Duodenal mucosa (tissue), 2 donors: Measurements from ENCODE around the gene NKAPD1.
A peak's percentile ranks its signal among the peaks of the same experiment; 100 is the strongest.
"Not testable (repeated sequence)": the region's sequence is repeated elsewhere in the genome, so short reads cannot be mapped to it uniquely, and the experiment has no call there.

Experiments used
- H3K27ac ChIP-seq: one replicate; pipeline ENCODE4 v1.7.0; 2013; ENCODE audit warnings: low read depth, low read length
- H3K27me3 ChIP-seq, 2 donors: one replicate each; pipeline ENCODE4 v1.7.0; 2013; ENCODE audit warnings: low read length in 2 of 2, control low read depth in 1 of 2; ENCODE audit not compliant: insufficient read depth in 2 of 2, control insufficient read depth in 1 of 2
- H3K36me3 ChIP-seq, 2 donors: one replicate each; pipeline ENCODE4 v1.7.0; 2013; ENCODE audit warnings: low read length in 2 of 2, control low read depth in 1 of 2; ENCODE audit not compliant: insufficient read depth in 2 of 2, control insufficient read depth in 1 of 2
- H3K4me1 ChIP-seq, 2 donors: one replicate each; pipeline ENCODE4 v1.7.0; 2013; ENCODE audit warnings: low read length in 2 of 2, control low read depth in 1 of 2; ENCODE audit not compliant: insufficient read depth in 2 of 2, control insufficient read depth in 1 of 2
- H3K4me3 ChIP-seq, 2 donors: one replicate each; pipeline ENCODE4 v1.7.0; 2013; ENCODE audit warnings: low read length in 2 of 2, low read depth in 1 of 2
- H3K9ac ChIP-seq, 2 donors: one replicate each; pipeline ENCODE4 v1.7.0; 2013; ENCODE audit warnings: low read length in 2 of 2, low read depth in 1 of 2
- H3K9me3 ChIP-seq, 2 donors: one replicate each; pipeline ENCODE4 v1.7.0; 2013; ENCODE audit warnings: low read length in 2 of 2, control low read depth in 1 of 2; ENCODE audit not compliant: control insufficient read depth in 1 of 2

NKAPD1 gene, protein sequence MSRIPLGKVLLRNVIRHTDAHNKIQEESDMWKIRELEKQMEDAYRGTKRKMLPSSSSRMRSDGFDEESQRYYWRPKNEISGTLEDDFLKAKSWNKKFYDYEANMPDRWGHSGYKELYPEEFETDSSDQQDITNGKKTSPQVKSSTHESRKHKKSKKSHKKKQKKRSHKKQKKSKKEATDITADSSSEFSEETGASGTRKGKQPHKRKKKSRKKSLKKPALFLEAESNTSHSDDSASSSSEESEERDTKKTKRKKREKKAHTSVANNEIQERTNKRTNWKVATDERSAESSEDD

DNA sequence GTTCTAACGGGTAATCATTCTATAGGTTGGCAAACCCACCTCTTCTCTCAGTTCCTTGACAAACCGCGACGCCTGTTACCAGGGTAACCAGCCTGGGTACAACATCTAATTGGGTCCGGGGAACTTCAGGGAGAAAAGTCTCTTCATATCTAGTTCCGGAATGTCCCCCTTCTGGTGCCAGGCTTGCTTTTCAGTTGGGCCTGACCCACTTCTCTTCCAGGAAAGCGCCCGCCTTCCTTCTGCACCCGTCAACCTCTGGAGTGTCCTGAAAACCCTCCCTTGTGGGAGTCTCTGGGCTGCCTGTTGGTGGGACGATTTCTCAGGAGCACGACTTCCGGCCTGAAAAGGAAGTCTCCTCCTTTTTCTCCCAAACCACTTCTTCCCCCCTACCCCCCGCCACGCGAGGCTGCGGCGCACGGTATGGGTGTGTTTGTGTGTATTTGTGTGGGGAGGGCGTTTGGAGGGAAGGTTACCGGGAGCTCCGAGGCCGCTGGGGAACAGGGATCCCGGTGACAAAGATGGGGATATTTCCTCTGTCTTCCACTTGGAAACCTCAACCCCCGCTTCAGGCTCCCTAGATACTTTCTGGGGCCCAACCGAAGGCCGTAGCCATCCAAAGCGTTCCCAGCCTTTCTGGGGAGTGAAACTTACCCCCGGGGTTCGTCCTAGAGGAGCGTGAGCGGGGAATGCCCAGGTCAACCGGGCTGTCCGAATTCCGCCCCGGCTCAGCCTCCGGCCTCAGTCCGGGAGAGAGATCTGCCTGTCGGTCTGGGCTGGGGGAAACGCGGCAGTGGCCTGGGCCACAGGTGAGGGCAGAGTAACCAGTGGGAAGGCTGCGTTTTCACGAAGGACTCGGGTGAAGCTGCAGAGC is at the start of gene NKAPD1, which contains the start of gene PIH1D2:
TSS of gene NKAPD1 (plus strand) at position 359 of the 871 bp plus-strand sequence. CDS start 1,276 bp downstream, outside the sequence.
TSS of gene PIH1D2 (minus strand) at position 77 of the 871 bp plus-strand sequence. CDS start 843 bp downstream, outside the sequence.
- H3K9me3 ChIP-seq, result no peaks in the 10 kb centered on the region
- peak within 1 kb of the TSS; percentile 87 to 94 for H3K4me3 ChIP-seq
- H3K27ac ChIP-seq, result peak within 1 kb of the TSS; percentile 82
- H3K27me3 ChIP-seq, result no peaks in the 10 kb centered on the region
- peaks cover 13 to 16% of the 10 kb centered on the region in 2 donors for H3K4me1 ChIP-seq
- peak within 1 kb of the TSS; percentile 89 to 97 for H3K9ac ChIP-seq
- H3K36me3 ChIP-seq, result peaks cover 3 to 22% of the 10 kb centered on the region in 2 donors

DNA sequence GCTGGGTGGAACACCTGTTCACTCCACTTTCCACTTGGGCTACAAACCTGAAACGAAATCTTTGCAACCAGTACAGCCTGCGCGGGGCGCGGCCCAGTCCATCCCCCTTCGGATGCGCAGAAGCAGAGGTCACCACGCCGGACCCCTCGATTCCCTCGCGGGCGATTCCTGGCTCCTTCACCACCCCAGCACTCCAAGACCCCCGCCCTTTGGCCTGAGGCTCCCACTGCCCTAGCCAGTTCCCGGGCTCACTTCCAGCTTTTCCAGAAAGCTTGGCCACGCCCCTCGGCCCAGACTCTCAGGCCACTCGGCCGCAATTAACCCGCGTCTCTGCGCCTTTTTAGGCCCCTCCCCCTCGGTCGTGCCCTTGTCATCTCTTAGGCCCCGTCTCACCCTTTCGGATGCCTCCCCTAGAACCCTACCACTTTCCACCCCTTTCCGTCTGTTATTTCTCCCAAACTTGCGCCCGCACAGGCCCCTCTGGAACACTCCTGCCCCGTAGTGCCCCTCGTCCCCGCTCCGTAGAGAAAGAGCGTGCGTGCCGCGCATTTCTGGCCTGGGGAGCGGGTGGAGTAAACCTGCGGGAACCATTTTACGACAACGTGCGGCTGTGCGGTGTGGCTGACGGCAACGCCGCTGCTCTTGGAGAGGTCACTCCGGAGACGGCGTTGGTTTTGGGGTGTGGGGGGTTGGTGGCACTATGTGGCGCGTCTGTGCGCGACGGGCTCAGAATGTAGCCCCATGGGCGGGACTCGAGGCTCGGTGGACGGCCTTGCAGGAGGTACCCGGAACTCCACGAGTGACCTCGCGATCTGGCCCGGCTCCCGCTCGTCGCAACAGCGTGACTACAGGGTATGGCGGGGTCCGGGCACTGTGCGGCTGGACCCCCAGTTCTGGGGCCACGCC is 49.1 kb upstream of the NKAPD1 start, which contains the start of gene DLAT:
TSS of gene DLAT (plus strand) at position 636 of the 906 bp plus-strand sequence. CDS start at position 701, 65 bp downstream.
- Histone ChIP-seq H3K36me3 (peaks cover 13 to 17% of the 10 kb centered on the region in 2 donors), H3K9ac (peak within 1 kb of the TSS; percentile 87 to 88), H3K4me3 (peak within 1 kb of the TSS; percentile 87 to 99), H3K27me3 (no peaks in the 10 kb centered on the region), H3K27ac (peak within 1 kb of the TSS; percentile 90), H3K9me3 (no peaks in the 10 kb centered on the region), H3K4me1 (peaks cover 4 to 15% of the 10 kb centered on the region in 2 donors)

DNA sequence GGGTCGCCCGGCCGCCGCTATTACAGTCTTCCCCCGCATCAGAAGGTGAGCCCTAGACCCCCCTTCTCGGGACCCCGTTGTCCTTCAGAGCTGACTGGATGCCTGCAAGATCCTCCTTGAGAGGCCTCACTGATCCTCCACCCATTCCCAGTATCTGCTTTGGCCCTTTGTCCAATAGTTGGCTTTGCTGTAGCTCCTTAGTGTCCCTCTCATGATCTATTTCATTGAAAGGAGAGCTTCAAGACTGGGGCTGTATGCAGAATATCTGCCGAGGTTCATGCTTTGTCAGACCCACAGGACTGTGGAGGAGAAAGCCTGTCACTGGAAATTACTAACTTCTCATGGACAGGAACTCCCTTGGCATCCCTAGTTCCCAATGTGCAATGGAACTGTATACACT is 48.4 kb upstream of the NKAPD1 start:
- Histone ChIP-seq H3K4me3 (peak overlapping the region; percentile 87 to 99), H3K9ac (peak overlapping the region; percentile 87 to 88), H3K27ac (peak overlapping the region; percentile 90), H3K9me3 (no peaks in the 10 kb centered on the region), H3K4me1 (peaks cover 4 to 15% of the 10 kb centered on the region in 2 donors), H3K36me3 (peaks cover 20 to 24% of the 10 kb centered on the region in 2 donors), H3K27me3 (no peaks in the 10 kb centered on the region)

DNA sequence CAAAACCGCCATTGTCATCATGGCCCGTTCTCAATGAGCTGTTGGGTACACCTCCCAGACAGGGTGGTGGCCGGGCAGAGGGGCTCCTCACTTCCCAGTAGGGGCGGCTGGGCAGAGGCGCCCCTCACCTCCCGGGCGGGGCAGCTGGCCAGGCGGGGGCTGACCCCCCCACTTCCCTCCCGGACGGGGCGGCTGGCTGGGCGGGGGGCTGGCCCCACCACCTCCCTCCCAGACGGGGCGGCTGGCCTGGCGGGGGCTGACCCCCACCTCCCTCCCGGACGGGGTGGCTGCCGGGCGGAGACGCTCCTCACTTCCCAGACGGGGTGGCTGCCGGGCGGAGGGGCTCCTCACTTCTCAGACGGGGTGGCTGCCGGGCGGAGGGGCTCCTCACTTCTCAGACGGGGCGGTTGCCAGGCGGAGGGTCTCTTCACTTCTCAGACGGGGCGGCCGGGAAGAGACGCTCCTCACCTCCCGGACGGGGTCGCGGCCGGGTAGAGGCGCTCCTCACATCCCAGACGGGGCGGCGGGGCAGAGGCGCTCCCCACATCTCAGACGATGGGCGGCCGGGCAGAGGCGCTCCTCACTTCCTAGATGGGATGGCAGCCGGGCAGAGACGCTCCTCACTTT is 47.2 kb upstream of the NKAPD1 start:
- not testable (repeated sequence) for H3K9ac ChIP-seq, H3K27me3 ChIP-seq, H3K9me3 ChIP-seq, H3K27ac ChIP-seq, H3K4me3 ChIP-seq
- Histone ChIP-seq H3K36me3 (peaks cover 21 to 29% of the 10 kb centered on the region in 2 donors), H3K4me1 (peaks cover 4 to 15% of the 10 kb centered on the region in 2 donors)

DNA sequence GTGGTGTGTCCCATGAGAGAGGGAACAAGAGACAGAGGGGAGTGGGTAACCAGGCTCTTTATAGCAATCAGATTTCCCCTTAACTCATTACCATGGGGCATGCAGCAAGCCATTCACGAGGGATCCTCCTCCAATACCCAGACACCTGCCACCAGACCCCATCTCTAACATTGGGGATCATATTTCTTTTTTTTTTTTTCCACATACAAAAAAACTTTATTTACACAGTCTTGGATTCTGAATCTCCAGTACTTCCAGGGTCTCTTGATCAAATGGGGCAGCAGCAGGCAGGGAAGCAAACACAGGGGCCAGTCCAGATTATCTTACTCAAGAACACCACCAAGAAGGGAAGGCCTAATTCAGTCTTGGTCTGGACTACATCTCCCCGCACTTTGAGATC is 44.6 kb upstream of the NKAPD1 start:
- H3K4me3 ChIP-seq, result no peak overlapping the region
- H3K27ac ChIP-seq, result no peak overlapping the region
- no peak overlapping the region for H3K9ac ChIP-seq
- no peaks in the 10 kb centered on the region for H3K27me3 ChIP-seq
- peaks cover 3 to 4% of the 10 kb centered on the region in 2 donors for H3K4me1 ChIP-seq
- H3K9me3 ChIP-seq, result no peaks in the 10 kb centered on the region
- H3K36me3 ChIP-seq, result peaks cover 26 to 43% of the 10 kb centered on the region in 2 donors

DNA sequence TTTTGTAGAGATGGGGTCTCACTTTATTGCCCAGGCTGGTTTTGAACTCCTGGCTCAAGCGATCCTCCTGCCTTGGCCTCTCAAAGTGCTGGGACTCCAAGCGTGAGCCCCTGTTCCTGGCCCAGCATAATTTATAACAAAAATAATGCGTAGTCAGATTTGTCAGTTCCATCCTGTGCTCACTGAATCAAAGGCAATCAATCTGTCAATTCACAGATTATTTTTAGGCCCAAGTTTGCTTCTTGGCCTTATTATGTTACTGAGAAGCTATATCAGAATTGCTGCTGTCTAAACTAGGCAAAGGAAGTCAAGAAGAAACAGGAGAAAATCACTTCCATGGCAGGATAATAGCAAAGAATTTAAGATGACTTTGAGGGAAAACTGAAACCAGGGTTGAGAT is 40.2 kb upstream of the NKAPD1 start:
- Histone ChIP-seq H3K9me3 (no peaks in the 10 kb centered on the region), H3K4me3 (no peak overlapping the region), H3K27me3 (no peaks in the 10 kb centered on the region), H3K36me3 (peaks cover 33 to 62% of the 10 kb centered on the region in 2 donors), H3K27ac (no peak overlapping the region), H3K9ac (no peak overlapping the region), H3K4me1 (no peaks in the 10 kb centered on the region)

DNA sequence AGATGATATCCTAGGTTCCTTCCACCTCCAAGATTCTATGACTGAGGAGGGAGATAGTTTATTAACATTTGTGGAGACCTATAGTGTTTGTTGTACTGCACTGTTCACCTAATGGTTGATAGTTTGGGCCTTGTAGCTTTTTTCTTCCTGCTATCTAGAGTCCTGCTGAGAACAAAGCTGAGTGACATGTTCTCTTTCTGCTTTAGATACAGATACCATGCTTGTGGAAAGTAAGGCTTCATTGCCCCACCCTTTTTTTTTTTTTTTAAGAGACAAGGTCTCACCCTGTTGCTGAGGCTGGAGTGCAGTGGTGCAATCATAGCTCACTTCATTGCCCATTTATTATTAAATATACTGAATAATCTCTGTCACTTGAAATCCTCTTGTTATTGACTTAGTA is 36.6 kb upstream of the NKAPD1 start:
- H3K4me1 ChIP-seq, result no peaks in the 10 kb centered on the region
- H3K9me3 ChIP-seq, result no peaks in the 10 kb centered on the region
- H3K4me3 ChIP-seq, result no peak overlapping the region
- no peaks in the 10 kb centered on the region for H3K27me3 ChIP-seq
- no peak overlapping the region for H3K9ac ChIP-seq
- no peak overlapping the region for H3K27ac ChIP-seq
- H3K36me3 ChIP-seq, result peaks cover 28 to 67% of the 10 kb centered on the region in 2 donors

DNA sequence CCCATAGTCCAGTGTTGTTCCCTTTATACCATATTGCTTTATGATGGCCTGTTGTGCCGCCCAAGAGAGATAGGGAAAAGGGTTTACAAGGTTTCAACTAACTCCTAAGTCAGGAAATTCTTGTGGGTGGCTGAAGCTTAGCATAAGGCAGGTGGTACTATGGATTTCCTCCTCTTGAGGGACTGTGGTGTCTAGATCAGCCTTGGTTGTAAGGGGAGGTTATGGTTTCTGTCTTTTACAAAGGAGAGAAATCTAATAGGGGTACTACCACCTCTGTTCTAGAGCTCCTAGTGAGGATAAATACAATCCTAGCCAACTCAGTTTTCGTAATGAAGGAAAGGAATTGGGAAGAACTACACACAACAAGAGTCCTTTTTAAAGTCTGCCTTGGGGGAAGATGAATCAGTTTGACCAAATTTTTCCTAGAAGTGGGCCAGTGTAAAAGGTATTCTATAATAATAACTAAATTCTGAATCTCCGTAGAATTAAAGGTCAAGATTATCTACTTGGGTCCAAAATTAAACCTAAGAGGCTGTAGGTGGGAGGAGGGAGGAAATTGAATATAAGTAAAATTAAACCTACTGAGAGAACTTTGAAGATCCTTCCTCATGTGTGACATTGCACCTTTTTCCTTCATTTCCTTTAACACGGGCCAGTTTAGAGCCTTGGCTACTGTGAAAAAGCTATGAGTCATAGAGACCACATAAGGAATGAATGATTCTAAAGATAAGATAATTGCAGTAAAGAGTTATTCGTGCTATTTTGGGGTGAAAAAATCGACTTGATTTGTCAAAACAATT is 31.7 kb upstream of the NKAPD1 start:
- H3K4me1 ChIP-seq, result no peaks in the 10 kb centered on the region
- no peaks in the 10 kb centered on the region for H3K9me3 ChIP-seq
- no peak overlapping the region for H3K4me3 ChIP-seq
- no peaks in the 10 kb centered on the region for H3K27me3 ChIP-seq
- H3K36me3 ChIP-seq, result peaks cover 22 to 68% of the 10 kb centered on the region in 2 donors
- H3K27ac ChIP-seq, result no peak overlapping the region
- no peak overlapping the region for H3K9ac ChIP-seq

DNA sequence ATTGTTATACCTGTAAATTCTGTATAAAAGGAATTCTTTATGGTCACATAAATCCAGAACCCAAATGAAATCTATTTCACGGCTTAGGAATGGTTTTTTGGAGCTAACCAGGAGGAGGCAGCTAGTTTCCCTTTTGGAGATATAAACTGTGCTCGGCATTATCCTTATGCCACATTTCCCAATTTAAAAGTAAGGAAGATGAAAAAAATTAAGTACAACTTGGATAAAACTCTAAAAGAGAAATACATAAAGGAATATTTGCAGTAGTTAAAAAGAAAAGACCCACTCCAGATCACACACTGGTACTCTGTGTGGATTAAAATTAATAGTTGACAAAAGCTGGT is 31.2 kb upstream of the NKAPD1 start:
- Histone ChIP-seq H3K36me3 (peaks cover 20 to 63% of the 10 kb centered on the region in 2 donors), H3K4me1 (no peaks in the 10 kb centered on the region)

More for the DNA sequence above, 31.2 kb upstream of the NKAPD1 start:
- H3K9ac ChIP-seq, result no peak overlapping the region
- no peaks in the 10 kb centered on the region for H3K9me3 ChIP-seq
- no peak overlapping the region for H3K27ac ChIP-seq
- H3K4me3 ChIP-seq, result no peak overlapping the region
- H3K27me3 ChIP-seq, result no peaks in the 10 kb centered on the region
